Stomach (tissue), 19 donors: ENCODE data around the gene SPIC. TPM values are rescaled to one million over a fixed set of nuclear protein-coding genes. Genes with fewer than 3 reads are reported as not detected.

ENCODE experiments used
- DNase-seq, 2 donors: peaks; one replicate each; pipeline versions ENCODE4 v3.0.0 to v3.0.0-alpha.2; 2013 to 2019
- H3K27ac ChIP-seq, 5 donors: fragments of 200-600 bp in 4 of 5; sonication (generic) in 4 of 5; one replicate each; pipeline ENCODE4 v1.5.1; 2013 to 2019; ENCODE audit warnings: mild to moderate bottlenecking in 1 of 5, moderate library complexity in 1 of 5
- H3K27me3 ChIP-seq, 3 donors: fragments of 200-600 bp; sonication (generic); one replicate each; pipeline ENCODE4 v1.5.1; 2017 to 2019; ENCODE audit warnings: mixed run types in 1 of 3
- H3K36me3 ChIP-seq, 4 donors: fragments of 200-600 bp; sonication (generic); 1 replicate in 3 of 4; 2 replicates in 1 of 4; pipeline ENCODE4 v1.5.1; 2016 to 2019
- H3K4me1 ChIP-seq, 4 donors: fragments of 200-600 bp; sonication (generic); one replicate each; pipeline ENCODE4 v1.5.1; 2016 to 2019
- H3K4me3 ChIP-seq, 4 donors: fragments of 200-600 bp; sonication (generic) in 3 of 4; one replicate each; pipeline ENCODE4 v1.5.1; 2016 to 2019; ENCODE audit warnings: mild to moderate bottlenecking in 1 of 4
- H3K9me3 ChIP-seq, 4 donors: fragments of 200-600 bp; sonication (generic); one replicate each; pipeline ENCODE4 v1.5.1; 2016 to 2019
- CTCF ChIP-seq, 7 experiments: fragments of 450-650 bp in 4 of 7; fragments of 200-600 bp in 3 of 7; sonication (generic) in 3 of 7; IDR thresholded peaks; one replicate each; pipeline ENCODE4 v1.5.1; 2016 to 2019; ENCODE audit warnings: antibody characterized with exemption in 7 of 7, control low read depth in 2 of 7, mild to moderate bottlenecking in 1 of 7
- EP300 ChIP-seq: sonication (generic); formaldehyde crosslinking; IDR thresholded peaks from one replicate; pipeline ENCODE4 v1.6.1; 2017; ENCODE audit warnings: antibody characterized with exemption
- POLR2A ChIP-seq, 4 donors: fragments of 450-650 bp; IDR thresholded peaks; one replicate each; pipeline ENCODE4 v1.6.1; 2016; ENCODE audit warnings: antibody characterized with exemption in 4 of 4, control low read depth in 2 of 4, mild to moderate bottlenecking in 1 of 4, moderate library complexity in 1 of 4
- POLR2AphosphoS5 ChIP-seq, 3 donors: sonication (generic); formaldehyde crosslinking; IDR thresholded peaks; one replicate each; pipeline ENCODE4 v1.6.1; 2016; ENCODE audit warnings: antibody characterized with exemption in 3 of 3
- WGBS, 5 donors: extraction: QIAGEN DNeasy Blood & Tissue Kit in 3 of 5; methylation state at CpG; one replicate each; pipeline versions ENCODE4 v1.1.5 to v1.1.7; 2013 to 2018; 5-methylcytosine and 5-hydroxymethylcytosine counted together
- intact Hi-C: fragments of 100-400 bp; cut with DNase I; formaldehyde crosslinking; loops from one replicate; pipeline ENCODE4 v1.15.1; 2023; ENCODE audit warnings: low total_unique reads
- long read RNA-seq, 10 donors: transcript quantifications; one replicate each; lab custom pipeline, GENCODE V29; 2026
- polyA plus RNA-seq, 3 donors: library from polyadenylated mRNA; stranded (reverse); fragments of 200-250 nt; gene quantifications; one replicate each; pipeline ENCODE4 v1.2.3, GENCODE V29; 2013
- total RNA-seq, 5 donors: library from RNA; depleted of rRNA; stranded (reverse); fragments of >200 nt; gene quantifications; one replicate each; pipeline versions ENCODE4 v1.1.0 to v1.2.3, GENCODE V29; 2014 to 2016
- donor health status: healthy with polysubstance abuse.
- donor health status: Bipolar disorder and iron deficiency.
- donor health status: healthy.

SPIC gene
- 1 to 10 TPM in 1 of 5 donors, under 1 TPM in 1, not detected in 3; 0.58 to 2.0 TPM for total RNA-seq
- under 1 TPM in 1 of 3 donors, not detected in 2; 0.18 TPM for polyA plus RNA-seq
- long read RNA-seq, donor 1: 0 reads
- long read RNA-seq, donor 2: 0 reads
- long read RNA-seq, donor 3: 0 reads
- long read RNA-seq, donor 4: 0 reads
- long read RNA-seq, donor 5: 0 reads
- long read RNA-seq, donor 6: 0 reads
- long read RNA-seq, donor 7: 0 reads
- long read RNA-seq, donor 8: 0 reads
- long read RNA-seq, donor 9: 0 reads
- long read RNA-seq, donor 10: 0 reads

GRCh38 chr12:101474711-101475386 lies at the start of gene SPIC:
SPIC (plus strand) TSS chr12:101475336; CDS start chr12:101476905, 1,569 bp downstream.
- H3K4me3 ChIP-seq: no peak within 1 kb of the TSS
- intact Hi-C loops: no loop called here
- H3K4me1 ChIP-seq: no peaks in the 10 kb centered on the region
- TF ChIP-seq POLR2A (IDR thresholded peaks at IDR 0.05): no peak
- no peak for TF ChIP-seq POLR2AphosphoS5 (IDR thresholded peaks at IDR 0.05)
- TF ChIP-seq CTCF (IDR thresholded peaks at IDR 0.05): no peak
- no peak for TF ChIP-seq EP300
- no peaks in the 10 kb centered on the region for H3K27me3 ChIP-seq
- H3K9me3 ChIP-seq: no peaks in the 10 kb centered on the region
- 84 to 92% (median 89%) methylated on average over 5 of the region's 5 CpGs for WGBS, 5 donors
- no peaks in the 10 kb centered on the region for H3K36me3 ChIP-seq
- DNase-seq: no peak
- no peak within 1 kb of the TSS for H3K27ac ChIP-seq

- Histone ChIP-seq H3K4me1 (peaks cover 0 to 6% (median 0%) of the 10 kb centered on the region in 4 donors), H3K27ac (no peak overlapping the region), H3K36me3 (no peaks in the 10 kb centered on the region), H3K9me3 (no peaks in the 10 kb centered on the region), H3K27me3 (no peaks in the 10 kb centered on the region), H3K4me3 (no peak overlapping the region)
- intact Hi-C loops: no loop called here
- no peak for DNase-seq
- WGBS, 5 donors: 47 to 65% (median 55%) methylated on average over 2 of the region's 2 CpGs
- TF ChIP-seq POLR2AphosphoS5 (IDR thresholded peaks at IDR 0.05): no peak
- no peak for TF ChIP-seq CTCF (IDR thresholded peaks at IDR 0.05)
- no peak for TF ChIP-seq POLR2A (IDR thresholded peaks at IDR 0.05)
- no peak for TF ChIP-seq EP300
Observed at GRCh38 chr12:101430456-101430855, 44.7 kb upstream of the SPIC start.

GRCh38 chr12:101436136-101436535 lies 39.0 kb upstream of the SPIC start:
- H3K36me3 ChIP-seq: no peaks in the 10 kb centered on the region
- TF ChIP-seq POLR2A (IDR thresholded peaks at IDR 0.05) (no peak), EP300 (no peak), POLR2AphosphoS5 (IDR thresholded peaks at IDR 0.05) (no peak), CTCF (IDR thresholded peaks at IDR 0.05) (no peak)
- DNase-seq: peak in 1 of 2 donors; percentile 16
- H3K4me1 ChIP-seq: peaks cover 0 to 6% (median 0%) of the 10 kb centered on the region in 4 donors
- H3K27me3 ChIP-seq: no peaks in the 10 kb centered on the region
- intact Hi-C loops: no loop called here
- no peak overlapping the region for H3K27ac ChIP-seq
- H3K4me3 ChIP-seq: no peak overlapping the region
- no peaks in the 10 kb centered on the region for H3K9me3 ChIP-seq

DNA sequence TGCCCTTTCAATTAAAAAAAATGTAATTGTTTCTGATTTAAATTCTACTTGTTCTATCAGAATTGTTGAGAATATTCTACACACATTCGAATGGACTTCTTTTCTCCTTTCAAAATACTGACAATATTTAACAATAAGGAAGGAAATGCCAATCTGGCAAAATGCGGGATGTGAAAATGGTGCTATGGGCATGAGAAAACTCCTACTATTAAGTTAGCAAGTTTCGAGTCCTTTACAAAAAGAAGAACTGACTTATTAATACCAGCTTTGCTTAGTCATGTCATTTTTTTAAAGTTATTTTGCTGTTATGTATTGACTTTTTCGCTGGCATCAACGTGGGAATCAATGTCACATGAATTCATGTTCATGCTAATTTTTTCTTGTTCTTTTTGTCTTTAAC lies 35.9 kb upstream of the SPIC start:
- 74 to 83% (median 77%) methylated on average over 5 of the region's 5 CpGs for WGBS, 5 donors

More for the DNA sequence above, 35.9 kb upstream of the SPIC start:
- Histone ChIP-seq H3K27me3 (no peaks in the 10 kb centered on the region), H3K36me3 (no peaks in the 10 kb centered on the region), H3K9me3 (no peaks in the 10 kb centered on the region), H3K4me1 (no peaks in the 10 kb centered on the region), H3K4me3 (no peak overlapping the region), H3K27ac (no peak overlapping the region)
- TF ChIP-seq POLR2A (IDR thresholded peaks at IDR 0.05) (no peak), CTCF (IDR thresholded peaks at IDR 0.05) (no peak), POLR2AphosphoS5 (IDR thresholded peaks at IDR 0.05) (no peak), EP300 (no peak)
- intact Hi-C loops: no loop called here
- DNase-seq: no peak
